ENCODE results near the gene EMX1.

DNA sequence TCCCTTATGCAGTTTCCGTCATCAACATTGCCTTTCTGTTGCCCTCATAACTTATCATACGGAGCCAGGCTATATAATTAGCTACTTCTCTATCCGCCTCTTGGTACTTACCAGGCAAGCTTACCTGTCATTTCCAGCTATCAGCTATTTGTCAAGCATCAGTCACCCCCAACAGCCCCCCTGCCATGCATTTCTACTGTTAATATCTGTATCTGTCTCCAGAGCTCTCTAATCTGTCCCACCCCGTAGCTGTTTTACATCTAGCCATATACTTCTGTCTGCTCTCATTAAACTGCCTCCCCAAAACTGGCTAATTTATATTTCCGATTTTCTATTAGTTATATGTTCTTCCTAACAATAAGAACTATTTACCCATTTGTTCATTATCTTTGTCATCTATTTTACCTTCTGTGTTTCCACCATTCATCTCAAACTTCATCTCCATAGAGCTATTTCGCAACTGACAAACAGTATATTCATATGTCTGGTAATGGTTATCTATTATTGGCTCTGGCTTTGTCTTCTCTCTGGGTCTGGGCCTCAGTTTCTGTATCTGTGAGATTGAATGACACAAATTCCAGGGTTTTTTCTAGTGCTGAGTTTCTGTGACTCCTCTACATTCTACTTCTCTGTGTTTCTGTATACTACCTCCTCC is 9.6 kb downstream of the EMX1 start:
- TF ChIP-seq POLR2AphosphoS5 (IDR thresholded peaks at IDR 0.05), result no peak
- TF ChIP-seq, protein P1, sequence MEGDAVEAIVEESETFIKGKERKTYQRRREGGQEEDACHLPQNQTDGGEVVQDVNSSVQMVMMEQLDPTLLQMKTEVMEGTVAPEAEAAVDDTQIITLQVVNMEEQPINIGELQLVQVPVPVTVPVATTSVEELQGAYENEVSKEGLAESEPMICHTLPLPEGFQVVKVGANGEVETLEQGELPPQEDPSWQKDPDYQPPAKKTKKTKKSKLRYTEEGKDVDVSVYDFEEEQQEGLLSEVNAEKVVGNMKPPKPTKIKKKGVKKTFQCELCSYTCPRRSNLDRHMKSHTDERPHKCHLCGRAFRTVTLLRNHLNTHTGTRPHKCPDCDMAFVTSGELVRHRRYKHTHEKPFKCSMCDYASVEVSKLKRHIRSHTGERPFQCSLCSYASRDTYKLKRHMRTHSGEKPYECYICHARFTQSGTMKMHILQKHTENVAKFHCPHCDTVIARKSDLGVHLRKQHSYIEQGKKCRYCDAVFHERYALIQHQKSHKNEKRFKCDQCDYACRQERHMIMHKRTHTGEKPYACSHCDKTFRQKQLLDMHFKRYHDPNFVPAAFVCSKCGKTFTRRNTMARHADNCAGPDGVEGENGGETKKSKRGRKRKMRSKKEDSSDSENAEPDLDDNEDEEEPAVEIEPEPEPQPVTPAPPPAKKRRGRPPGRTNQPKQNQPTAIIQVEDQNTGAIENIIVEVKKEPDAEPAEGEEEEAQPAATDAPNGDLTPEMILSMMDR (IDR thresholded peaks at IDR 0.05), result no peak
